OCI-M2 (cell line): ENCODE results near the gene THUMPD3.

Experiments used
- DNase-seq: peaks from one replicate; lab custom pipeline; 2025; ENCODE audit not compliant: unreplicated experiment; lab: John Stamatoyannopoulos, UW

THUMPD3 gene

DNA sequence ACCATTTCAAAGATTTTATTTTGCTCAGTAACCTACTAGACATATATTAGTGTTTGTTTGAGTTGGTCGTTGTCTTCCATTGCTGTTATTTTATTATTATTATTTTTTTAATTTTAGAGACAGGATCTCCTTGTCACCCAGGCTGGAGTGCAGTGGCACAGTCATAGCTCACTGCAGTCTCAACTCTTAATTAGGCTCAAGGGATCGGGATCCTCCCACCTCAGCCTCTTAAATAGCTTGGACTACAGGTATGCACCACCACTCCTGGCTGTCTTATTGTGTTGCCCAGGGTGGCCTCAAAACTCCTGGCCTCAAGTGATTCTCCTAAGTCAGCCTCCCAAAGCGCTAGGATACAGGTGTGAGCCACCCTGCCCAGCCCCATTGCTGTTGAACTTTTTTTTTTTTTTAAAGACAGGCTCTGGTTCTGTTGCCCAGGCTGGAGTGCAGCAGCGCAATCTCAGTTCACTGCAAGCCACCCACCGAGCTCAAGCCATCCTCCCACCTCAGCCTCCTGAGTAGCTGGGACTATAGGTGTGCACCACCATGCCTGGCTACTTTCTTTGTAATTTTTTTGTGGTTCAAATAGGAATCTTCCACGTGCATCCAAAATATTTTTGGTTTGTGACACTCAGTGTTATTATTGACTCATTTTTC, 52.8 kb downstream of the THUMPD3 start:
- no peak for DNase-seq

DNA sequence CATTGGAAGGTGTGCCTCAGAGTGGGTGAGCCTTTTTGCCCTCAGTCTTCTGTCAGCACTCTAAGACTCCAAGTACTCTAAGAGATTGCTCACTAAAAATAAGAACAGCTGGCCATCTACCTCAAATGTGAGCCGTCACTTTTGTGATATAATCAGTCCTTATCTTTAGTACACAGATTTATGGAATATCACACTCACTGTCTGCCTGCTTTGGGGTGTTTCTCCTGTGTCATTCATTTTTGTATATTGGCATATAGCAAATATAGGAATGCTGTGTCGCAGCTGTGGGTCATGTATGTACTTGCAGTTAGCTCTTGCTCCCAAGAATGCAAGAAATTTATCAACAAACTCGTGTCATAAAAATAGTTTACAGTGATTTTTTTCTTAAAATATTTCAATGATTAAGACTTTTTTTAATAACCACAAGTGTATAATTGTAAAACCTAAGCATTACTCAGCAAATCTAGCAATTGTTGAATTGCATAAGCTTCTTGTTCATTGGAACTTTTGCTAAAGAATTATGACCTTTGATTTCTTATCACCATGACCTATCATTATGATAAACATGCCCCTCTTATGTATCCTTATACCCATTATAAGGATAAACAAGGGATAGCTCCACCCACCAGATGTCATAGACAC, 53.4 kb downstream of the THUMPD3 start:
- no peak for DNase-seq

DNA sequence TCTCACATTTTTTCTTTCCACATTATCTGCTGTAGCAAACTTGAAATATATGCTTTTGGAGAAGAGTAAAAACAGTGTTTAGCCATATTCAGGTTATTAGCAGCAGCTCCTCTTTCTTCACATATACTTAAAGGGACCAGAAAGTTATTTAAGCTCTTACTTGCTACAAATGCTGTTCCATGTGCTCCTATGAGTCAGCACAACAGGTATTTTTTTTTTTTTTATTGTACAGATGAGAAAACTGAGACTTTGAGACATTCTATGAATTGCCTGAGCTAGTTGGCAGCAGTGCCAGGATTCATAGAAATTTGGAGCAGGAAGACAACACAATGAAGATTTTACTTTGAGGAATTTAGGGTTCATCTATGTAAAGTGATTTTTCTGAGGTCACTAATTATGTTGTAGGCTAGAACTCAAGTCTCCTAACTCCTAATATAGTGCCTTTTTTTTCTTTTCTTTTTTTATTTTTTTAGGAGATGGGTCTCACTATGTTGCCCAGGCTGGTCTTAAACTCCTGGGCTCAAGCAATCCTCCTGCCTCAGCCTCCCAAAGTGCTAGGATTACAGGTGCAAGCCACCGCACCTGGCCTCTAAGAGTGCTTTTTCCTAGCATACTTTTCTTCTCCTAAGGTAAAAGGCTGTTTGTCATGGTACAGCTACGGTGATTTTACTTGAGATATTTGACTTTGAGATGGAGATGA, 58.1 kb downstream of the THUMPD3 start:
- no peak for DNase-seq

DNA sequence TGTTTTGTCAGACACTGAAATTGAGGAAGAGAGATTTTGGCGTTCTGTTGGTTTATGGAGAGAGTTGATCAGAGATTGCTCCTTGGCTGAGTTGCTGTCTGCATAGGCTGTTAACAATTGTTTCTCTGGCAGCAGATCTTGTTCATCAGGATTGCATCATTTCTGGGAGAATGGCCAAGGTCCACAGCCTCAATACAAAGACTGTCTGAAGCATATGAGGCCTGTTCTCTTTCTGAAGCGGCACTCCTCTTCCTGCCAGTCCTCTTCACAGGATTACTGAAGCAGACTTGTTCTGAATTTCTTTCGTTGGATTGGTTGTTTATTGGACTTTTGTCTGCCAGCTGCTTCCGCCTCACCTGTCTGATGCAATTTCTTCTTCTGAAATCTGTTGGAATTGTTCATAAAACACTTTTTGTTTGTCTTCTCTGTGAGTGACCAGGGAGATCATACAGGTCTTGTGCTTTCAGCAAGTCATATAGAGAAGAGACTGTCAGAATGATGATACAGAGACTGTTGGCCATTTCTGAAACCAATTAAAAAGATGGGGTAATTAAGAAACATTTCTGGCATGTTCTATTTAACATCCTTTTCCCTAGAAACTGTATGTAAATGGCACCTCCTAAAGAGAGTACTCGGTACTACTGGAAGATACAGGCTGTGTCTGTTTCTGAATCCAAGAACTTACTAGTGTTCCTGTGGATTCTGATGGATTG, 60.0 kb downstream of the THUMPD3 start:
- no peak for DNase-seq

DNA sequence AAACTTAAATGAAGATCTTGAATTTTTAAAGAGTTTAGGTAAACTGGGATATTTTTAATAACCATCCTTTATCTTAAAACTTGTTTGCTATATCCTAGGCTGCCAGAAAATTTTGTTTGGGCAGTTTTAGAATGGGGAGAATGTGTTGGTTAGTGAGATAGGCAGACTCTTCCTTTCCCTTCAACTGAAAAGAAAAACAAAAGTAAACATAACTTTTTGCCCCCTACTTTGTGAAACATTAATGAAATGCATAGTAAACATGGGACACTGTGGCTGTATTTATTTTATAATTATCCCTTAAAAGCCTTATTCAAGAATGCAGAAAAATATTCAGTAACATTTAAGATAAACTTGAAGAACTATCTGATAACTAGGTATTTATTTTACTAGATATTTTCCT, 65.6 kb downstream of the THUMPD3 start:
- no peak for DNase-seq

DNA sequence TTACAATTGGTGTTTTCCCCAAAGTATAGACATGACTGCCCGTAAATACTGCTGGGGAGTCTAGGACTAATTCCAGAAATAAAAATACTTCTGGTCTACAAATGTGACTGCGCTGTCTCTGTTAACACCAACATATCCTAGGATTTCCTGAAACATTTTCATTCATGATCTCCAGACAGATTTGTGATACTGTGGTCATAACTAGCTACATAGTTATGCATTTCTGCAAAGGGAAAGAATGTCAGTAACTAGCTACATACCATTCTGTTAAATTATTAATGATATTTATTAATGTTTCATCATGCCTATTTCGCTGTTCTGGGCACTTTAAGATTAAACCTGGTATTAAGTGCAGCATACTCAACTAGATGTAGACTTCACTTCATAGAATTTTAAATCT, 67.9 kb downstream of the THUMPD3 start:
- no peak for DNase-seq

DNA sequence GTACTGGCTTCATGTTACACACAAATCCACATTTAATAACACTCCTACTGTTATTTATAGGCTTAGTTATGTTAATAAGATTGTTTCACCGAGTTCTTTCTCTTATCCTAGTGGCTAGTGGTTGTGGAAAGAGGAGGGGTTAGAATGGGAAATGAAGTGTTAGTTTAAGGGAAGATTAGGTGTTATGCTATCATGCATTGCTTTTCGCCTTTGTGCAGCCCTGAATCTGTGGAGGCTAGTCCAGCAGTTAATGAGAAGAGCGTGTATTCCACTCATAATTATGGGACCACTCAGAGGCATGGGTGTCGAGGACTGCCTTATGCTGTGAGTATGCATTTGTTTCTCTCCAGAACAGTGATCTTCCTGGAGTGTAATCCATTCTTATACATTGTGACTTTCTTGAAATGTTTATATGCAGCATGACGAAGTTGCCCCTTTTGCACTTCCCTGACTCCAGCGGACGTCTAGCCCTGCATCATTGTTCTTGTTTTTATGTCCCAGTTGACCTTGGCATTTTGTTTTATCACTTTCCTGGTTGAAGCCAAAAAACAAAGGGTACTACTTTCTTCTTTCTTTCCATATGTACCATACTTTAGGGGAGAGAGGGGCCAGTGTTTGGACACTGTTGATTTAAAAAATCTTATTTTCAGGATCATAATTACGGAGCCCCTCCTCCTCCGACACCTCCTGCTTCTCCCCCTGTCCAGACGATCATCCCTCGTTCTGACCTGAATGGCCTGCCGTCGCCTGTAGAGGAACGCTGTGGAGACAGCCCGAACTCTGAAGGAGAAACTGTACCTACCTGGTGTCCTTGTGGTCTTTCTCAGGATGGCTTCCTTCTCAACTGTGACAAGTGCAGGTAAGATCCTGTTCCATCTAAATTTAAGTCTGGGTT, 71.0 kb downstream of the THUMPD3 start:
- no peak for DNase-seq

DNA sequence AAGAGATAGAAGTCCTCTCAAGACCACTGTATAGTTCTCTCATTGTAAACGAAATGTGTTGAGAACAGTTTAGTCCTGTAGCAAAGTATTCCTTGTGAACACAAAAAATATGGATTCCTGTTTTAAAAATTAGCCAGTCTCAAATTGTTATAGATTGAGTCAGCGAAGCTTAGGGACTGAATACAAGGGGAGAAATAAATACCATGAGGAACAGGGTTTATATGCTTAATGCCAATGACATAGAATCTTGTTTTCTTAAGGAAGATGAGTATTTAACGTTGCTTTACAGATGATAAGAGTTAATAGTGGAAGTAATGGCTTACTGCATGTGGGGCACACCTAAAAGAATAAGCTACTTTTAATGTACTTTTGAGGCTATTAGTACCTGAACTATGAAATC, 72.5 kb downstream of the THUMPD3 start:
- no peak for DNase-seq
